Neural progenitor cell (in vitro differentiated cells): ENCODE results near the gene DIP2A. TPM values are rescaled to one million over a fixed set of nuclear protein-coding genes. Genes with fewer than 3 reads are reported as not detected.
A peak's percentile ranks its signal among the peaks of the same experiment; 100 is the strongest.

ENCODE experiments used
- DNase-seq: peaks from one replicate; pipeline ENCODE4 v3.0.0-alpha.2; 2016; ENCODE audit warnings: low spot score
- H2AFZ ChIP-seq: fragments of 200-600 bp; sonication (generic); replicated peaks from 2 replicates; pipeline ENCODE4 v1.6.1; 2016; ENCODE audit warnings: antibody characterized with exemption
- H3F3A ChIP-seq: fragments of 200-600 bp; sonication (generic); 2 replicates; pipeline ENCODE4 v1.6.1; 2016; ENCODE audit warnings: antibody characterized with exemption, low read depth
- H3K27ac ChIP-seq: fragments of 200-600 bp; sonication (generic); 2 replicates; pipeline ENCODE4 v1.5.1; 2016; ENCODE audit warnings: mild to moderate bottlenecking
- H3K27me3 ChIP-seq: fragments of 200-600 bp; sonication (generic); 2 replicates; pipeline ENCODE4 v1.6.1; 2016; ENCODE audit warnings: mild to moderate bottlenecking, moderate library complexity
- H3K36me3 ChIP-seq: fragments of 200-600 bp; sonication (generic); 2 replicates; pipeline ENCODE4 v1.5.1; 2016
- H3K4me1 ChIP-seq: fragments of 200-600 bp; sonication (generic); 2 replicates; pipeline ENCODE4 v1.6.1; 2016; ENCODE audit warnings: mixed run types
- H3K4me2 ChIP-seq: fragments of 200-600 bp; sonication (generic); 2 replicates; pipeline ENCODE4 v1.6.1; 2016
- H3K4me3 ChIP-seq: fragments of 200-600 bp; sonication (generic); 2 replicates; pipeline ENCODE4 v1.5.1; 2016
- H3K79me2 ChIP-seq: fragments of 200-600 bp; sonication (generic); 2 replicates; pipeline ENCODE4 v1.6.1; 2016; ENCODE audit warnings: low read depth
- H3K9ac ChIP-seq: fragments of 200-600 bp; sonication (generic); 2 replicates; pipeline ENCODE4 v1.6.1; 2016
- H3K9me3 ChIP-seq: fragments of 200-600 bp; sonication (generic); 2 replicates; pipeline ENCODE4 v1.5.1; 2016; ENCODE audit warnings: low read depth
- H4K20me1 ChIP-seq: fragments of 200-600 bp; sonication (generic); 2 replicates; pipeline ENCODE4 v1.6.1; 2016; ENCODE audit warnings: low read depth
- H3K27ac Mint-ChIP-seq: 3 replicates; pipeline ENCODE4 v1.8.0; 2021; ENCODE audit warnings: mixed read lengths
- H3K27me3 Mint-ChIP-seq: 2 replicates; pipeline ENCODE4 v1.8.0; 2022; ENCODE audit warnings: low read depth, mild to moderate bottlenecking, inconsistent platforms, moderate library complexity, mixed read lengths; ENCODE audit not compliant: insufficient read depth
- H3K36me3 Mint-ChIP-seq: 3 replicates; pipeline ENCODE4 v1.8.0; 2021; ENCODE audit warnings: mixed read lengths
- H3K4me1 Mint-ChIP-seq: 3 replicates; pipeline ENCODE4 v1.8.0; 2021; ENCODE audit warnings: mixed read lengths
- H3K4me3 Mint-ChIP-seq: 3 replicates; pipeline ENCODE4 v1.8.0; 2021; ENCODE audit warnings: mild to moderate bottlenecking, moderate library complexity, mixed read lengths
- H3K9me3 Mint-ChIP-seq: 3 replicates; pipeline ENCODE4 v1.8.0; 2020; ENCODE audit warnings: mixed read lengths
- CTCF ChIP-seq: fragments of 200-600 bp; sonication (generic); IDR thresholded peaks from 2 replicates; pipeline ENCODE4 v1.5.1; 2017; ENCODE audit warnings: antibody characterized with exemption, mild to moderate bottlenecking
- EZH2 ChIP-seq: fragments of 200-600 bp; sonication (generic); IDR thresholded peaks from 2 replicates; pipeline ENCODE4 v1.6.1; 2017; ENCODE audit warnings: antibody characterized with exemption, mild to moderate bottlenecking, moderate library complexity
- EZH2phosphoT487 ChIP-seq: fragments of 200-600 bp; sonication (generic); IDR thresholded peaks from 2 replicates; pipeline ENCODE4 v1.6.1; 2017; ENCODE audit warnings: antibody characterized with exemption
- total RNA-seq: library from RNA; depleted of rRNA; stranded (reverse); fragments of >200 nt; gene quantifications from 2 replicates; pipeline ENCODE4 v1.2.3, GENCODE V29; 2015; ENCODE audit warnings: low replicate concordance

DIP2A gene
- total RNA-seq, 1 donor from 2014 or later = 50.7 TPM

- H3K4me3 ChIP-seq = no peak overlapping the region
- no peak overlapping the region for H3K27ac Mint-ChIP-seq
- H3K4me1 ChIP-seq = no peaks in the 10 kb centered on the region
- no peak overlapping the region for H3K4me2 ChIP-seq
- H3K9me3 Mint-ChIP-seq = no peaks in the 10 kb centered on the region
- H3K27me3 ChIP-seq = no peaks in the 10 kb centered on the region
- no peak overlapping the region for H3K27ac ChIP-seq
- no peak overlapping the region for H3K9ac ChIP-seq
- TF ChIP-seq EZH2phosphoT487 (no peak), CTCF (no peak), EZH2 (no peak)
- no peak overlapping the region for H2AFZ ChIP-seq
- no peak overlapping the region for H3K4me3 Mint-ChIP-seq
- no peaks in the 10 kb centered on the region for H4K20me1 ChIP-seq
- H3K4me1 Mint-ChIP-seq = no peaks in the 10 kb centered on the region
- peaks cover 43% of the 10 kb centered on the region for H3K36me3 Mint-ChIP-seq
- no peaks in the 10 kb centered on the region for H3K36me3 ChIP-seq
- no peaks in the 10 kb centered on the region for H3K79me2 ChIP-seq
- no peak for DNase-seq
- no peaks in the 10 kb centered on the region for H3K9me3 ChIP-seq
- H3F3A ChIP-seq = no peaks in the 10 kb centered on the region
- H3K27me3 Mint-ChIP-seq = peaks cover 2% of the 10 kb centered on the region
Measured at GRCh38 chr21:46540087-46540710, 81.5 kb downstream of the DIP2A start.

- Mint-ChIP-seq H3K27ac (no peak overlapping the region), H3K36me3 (peaks cover 43% of the 10 kb centered on the region), H3K27me3 (no peaks in the 10 kb centered on the region), H3K9me3 (no peaks in the 10 kb centered on the region), H3K4me1 (no peaks in the 10 kb centered on the region), H3K4me3 (no peak overlapping the region)
- Histone ChIP-seq H3K9me3 (no peaks in the 10 kb centered on the region), H3K79me2 (no peaks in the 10 kb centered on the region), H3K27me3 (no peaks in the 10 kb centered on the region), H3K4me2 (no peak overlapping the region), H3K36me3 (no peaks in the 10 kb centered on the region), H3K27ac (no peak overlapping the region), H3F3A (no peaks in the 10 kb centered on the region), H3K4me1 (no peaks in the 10 kb centered on the region), H4K20me1 (no peaks in the 10 kb centered on the region), H2AFZ (no peak overlapping the region), H3K9ac (no peak overlapping the region), H3K4me3 (no peak overlapping the region)
- no peak for DNase-seq
- no peak for TF ChIP-seq EZH2phosphoT487
Measured at GRCh38 chr21:46542588-46543124, 84.0 kb downstream of the DIP2A start.

GRCh38 chr21:46543306-46543705 is 84.6 kb downstream of the DIP2A start:
- Histone ChIP-seq H4K20me1 (no peaks in the 10 kb centered on the region), H3K27ac (no peak overlapping the region), H3K79me2 (no peaks in the 10 kb centered on the region), H3K4me2 (no peak overlapping the region), H3K9ac (no peak overlapping the region), H3K27me3 (no peaks in the 10 kb centered on the region), H3K4me3 (no peak overlapping the region), H3K4me1 (no peaks in the 10 kb centered on the region), H3K36me3 (peaks cover 2% of the 10 kb centered on the region), H3F3A (no peaks in the 10 kb centered on the region), H3K9me3 (no peaks in the 10 kb centered on the region), H2AFZ (no peak overlapping the region)
- peaks cover 2% of the 10 kb centered on the region for H3K9me3 Mint-ChIP-seq
- no peak for DNase-seq
- no peak overlapping the region for H3K4me3 Mint-ChIP-seq
- peaks cover 43% of the 10 kb centered on the region for H3K36me3 Mint-ChIP-seq
- peak overlapping the region; percentile 55 for H3K27ac Mint-ChIP-seq
- H3K27me3 Mint-ChIP-seq = no peaks in the 10 kb centered on the region
- no peaks in the 10 kb centered on the region for H3K4me1 Mint-ChIP-seq
- TF ChIP-seq EZH2 (no peak), CTCF (no peak), EZH2phosphoT487 (no peak)

- Mint-ChIP-seq H3K4me1 (no peaks in the 10 kb centered on the region), H3K9me3 (peaks cover 2% of the 10 kb centered on the region), H3K36me3 (peaks cover 49% of the 10 kb centered on the region), H3K27ac (peak overlapping the region; percentile 78), H3K4me3 (no peak overlapping the region), H3K27me3 (no peaks in the 10 kb centered on the region)
- Histone ChIP-seq H3K36me3 (peaks cover 4% of the 10 kb centered on the region), H3K9me3 (no peaks in the 10 kb centered on the region), H3K79me2 (no peaks in the 10 kb centered on the region), H3K4me2 (no peak overlapping the region), H3K4me3 (no peak overlapping the region), H3K9ac (no peak overlapping the region), H3K4me1 (no peaks in the 10 kb centered on the region), H3F3A (no peaks in the 10 kb centered on the region), H2AFZ (no peak overlapping the region), H3K27me3 (no peaks in the 10 kb centered on the region), H4K20me1 (no peaks in the 10 kb centered on the region), H3K27ac (no peak overlapping the region)
- TF ChIP-seq CTCF = no peak
- no peak for TF ChIP-seq EZH2
- no peak for TF ChIP-seq EZH2phosphoT487
- DNase-seq = no peak
Measured at GRCh38 chr21:46544003-46544402, 85.3 kb downstream of the DIP2A start.
